ENCODE results near the gene VWCE. TPM values are rescaled to one million over a fixed set of nuclear protein-coding genes. Genes with fewer than 3 reads are reported as not detected.

The VWCE gene, protein sequence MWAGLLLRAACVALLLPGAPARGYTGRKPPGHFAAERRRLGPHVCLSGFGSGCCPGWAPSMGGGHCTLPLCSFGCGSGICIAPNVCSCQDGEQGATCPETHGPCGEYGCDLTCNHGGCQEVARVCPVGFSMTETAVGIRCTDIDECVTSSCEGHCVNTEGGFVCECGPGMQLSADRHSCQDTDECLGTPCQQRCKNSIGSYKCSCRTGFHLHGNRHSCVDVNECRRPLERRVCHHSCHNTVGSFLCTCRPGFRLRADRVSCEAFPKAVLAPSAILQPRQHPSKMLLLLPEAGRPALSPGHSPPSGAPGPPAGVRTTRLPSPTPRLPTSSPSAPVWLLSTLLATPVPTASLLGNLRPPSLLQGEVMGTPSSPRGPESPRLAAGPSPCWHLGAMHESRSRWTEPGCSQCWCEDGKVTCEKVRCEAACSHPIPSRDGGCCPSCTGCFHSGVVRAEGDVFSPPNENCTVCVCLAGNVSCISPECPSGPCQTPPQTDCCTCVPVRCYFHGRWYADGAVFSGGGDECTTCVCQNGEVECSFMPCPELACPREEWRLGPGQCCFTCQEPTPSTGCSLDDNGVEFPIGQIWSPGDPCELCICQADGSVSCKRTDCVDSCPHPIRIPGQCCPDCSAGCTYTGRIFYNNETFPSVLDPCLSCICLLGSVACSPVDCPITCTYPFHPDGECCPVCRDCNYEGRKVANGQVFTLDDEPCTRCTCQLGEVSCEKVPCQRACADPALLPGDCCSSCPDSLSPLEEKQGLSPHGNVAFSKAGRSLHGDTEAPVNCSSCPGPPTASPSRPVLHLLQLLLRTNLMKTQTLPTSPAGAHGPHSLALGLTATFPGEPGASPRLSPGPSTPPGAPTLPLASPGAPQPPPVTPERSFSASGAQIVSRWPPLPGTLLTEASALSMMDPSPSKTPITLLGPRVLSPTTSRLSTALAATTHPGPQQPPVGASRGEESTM
- total RNA-seq = 1.0 TPM

DNA sequence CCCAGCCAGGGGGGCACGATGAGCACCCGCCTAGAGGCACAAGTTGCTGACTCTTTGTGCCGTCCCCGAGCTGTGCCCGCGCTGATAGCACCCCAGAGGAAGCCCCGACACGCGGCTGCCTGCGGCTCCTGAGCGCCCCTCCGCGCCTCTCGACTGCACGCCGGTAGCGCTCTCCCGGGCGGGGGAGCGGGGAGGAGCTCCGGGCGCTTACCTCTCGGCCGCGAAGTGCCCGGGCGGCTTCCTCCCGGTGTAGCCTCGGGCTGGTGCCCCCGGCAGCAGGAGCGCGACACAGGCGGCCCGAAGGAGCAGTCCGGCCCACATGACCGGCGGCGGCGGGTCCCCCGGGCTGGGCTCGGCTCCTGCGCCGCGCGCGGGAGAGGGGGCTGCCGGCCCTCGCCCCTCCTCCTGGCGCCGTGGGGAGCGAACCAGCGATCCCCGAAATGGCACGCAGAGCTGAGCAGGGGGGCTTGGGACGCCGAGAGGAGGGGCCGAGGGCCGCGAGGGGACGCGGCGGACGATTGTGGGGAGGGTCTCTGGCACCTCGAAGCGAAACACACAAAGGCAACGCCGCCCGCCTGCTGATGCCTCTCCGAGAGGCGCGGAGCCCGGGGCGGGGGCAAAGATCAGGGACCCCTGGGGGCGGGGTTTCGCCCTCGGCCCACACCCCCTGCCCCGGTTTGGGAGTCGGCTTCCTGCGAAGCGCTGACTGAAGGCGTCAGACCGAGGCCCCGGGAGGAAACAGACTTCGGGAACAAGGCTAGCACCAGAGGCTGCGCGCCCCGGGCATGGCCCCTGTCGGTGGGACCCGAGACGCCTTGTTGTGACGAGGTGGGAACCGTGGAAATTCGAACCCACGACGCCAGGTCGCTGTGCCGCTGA, at the start of gene VWCE:
VWCE (minus strand) TSS at position 600 of the 879 bp plus-strand sequence; CDS start at position 321, 279 bp downstream.
- H3K27me3 ChIP-seq (ENCODE audit: control insufficient read depth in 3 of 3, insufficient read depth in 3 of 3, low read length in 3 of 3) = peaks cover 0 to 3% (median 3%) of the 10 kb centered on the region in 3 donors
- peak within 1 kb of the TSS; percentile 51 to 71 (median 53) for H3K9ac ChIP-seq (ENCODE audit: low read depth in 1 of 3, low read length in 3 of 3)
- H3K4me1 ChIP-seq (ENCODE audit: control insufficient read depth in 3 of 3, insufficient read depth in 3 of 3, low read length in 3 of 3) = peaks cover 28 to 38% (median 33%) of the 10 kb centered on the region in 3 donors
- H3K36me3 ChIP-seq (ENCODE audit: control insufficient read depth in 3 of 3, insufficient read depth in 3 of 3, low read length in 3 of 3) = peaks cover 15 to 21% (median 20%) of the 10 kb centered on the region in 3 donors
- peak within 1 kb of the TSS; percentile 65 to 73 (median 70) for H3K4me3 ChIP-seq (ENCODE audit: low read length in 3 of 3)
- no peak within 1 kb of the TSS for H3K27ac ChIP-seq (ENCODE audit: low read depth, low read length)
- no peaks in the 10 kb centered on the region for H3K9me3 ChIP-seq (ENCODE audit: control insufficient read depth in 3 of 3, low read length in 3 of 3)

DNA sequence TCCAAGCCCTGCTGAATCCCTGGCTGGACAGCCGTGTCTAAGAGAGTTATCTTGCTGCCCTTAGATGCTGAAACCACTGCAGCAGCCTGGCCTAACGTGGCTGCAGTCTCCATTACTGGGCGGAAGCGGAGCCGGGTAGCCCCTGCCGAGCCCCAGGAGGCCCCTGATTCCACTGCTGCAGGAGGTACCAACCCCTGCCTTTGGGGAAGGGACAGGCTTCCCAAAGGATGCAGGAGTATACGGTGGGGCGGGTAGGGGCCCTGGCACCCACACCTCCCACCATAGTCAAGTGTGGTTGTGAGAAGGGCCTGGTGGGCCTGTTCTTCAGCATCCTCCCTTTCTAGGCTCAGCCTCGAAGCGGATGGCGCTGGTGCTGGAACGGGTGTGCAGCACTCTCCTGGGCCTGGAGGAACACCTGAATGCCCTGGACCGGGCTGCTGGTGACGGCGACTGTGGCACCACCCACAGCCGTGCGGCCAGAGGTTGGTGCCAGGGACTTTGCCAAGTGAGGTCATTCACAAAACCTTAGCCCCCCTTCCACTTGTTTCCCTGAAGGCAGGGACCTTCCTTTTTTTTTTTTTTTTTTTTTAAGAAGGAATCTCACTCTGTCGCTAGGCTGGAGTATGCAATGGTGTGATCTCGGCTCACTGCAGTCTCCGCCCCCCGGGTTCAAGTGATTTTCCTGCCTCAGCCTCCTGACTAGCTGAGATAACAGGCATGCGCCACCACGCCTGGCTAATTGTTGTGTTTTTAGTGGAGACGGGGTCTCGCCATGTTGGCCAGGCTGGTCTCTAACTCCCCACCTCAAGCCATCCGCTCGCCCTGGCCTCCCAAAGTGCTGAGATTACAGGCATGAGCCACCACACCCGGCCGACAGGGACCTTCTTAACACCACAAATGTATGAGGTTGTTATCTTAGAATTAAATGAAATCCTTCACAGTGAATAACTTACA, 49.0 kb upstream of the VWCE start:
- Histone ChIP-seq H3K9me3 (ENCODE audit: control insufficient read depth in 3 of 3, low read length in 3 of 3) (no peaks in the 10 kb centered on the region), H3K4me3 (ENCODE audit: low read length in 3 of 3) (no peak overlapping the region), H3K36me3 (ENCODE audit: control insufficient read depth in 3 of 3, insufficient read depth in 3 of 3, low read length in 3 of 3) (peaks cover 19 to 49% (median 32%) of the 10 kb centered on the region in 3 donors)

GRCh38 chr11:61342207-61342803, 47.2 kb upstream of the VWCE start:
- H3K36me3 ChIP-seq (ENCODE audit: control insufficient read depth in 3 of 3, insufficient read depth in 3 of 3, low read length in 3 of 3) = peaks cover 15 to 36% (median 22%) of the 10 kb centered on the region in 3 donors

More for the DNA sequence above, 49.0 kb upstream of the VWCE start:
- Histone ChIP-seq H3K27ac (ENCODE audit: low read depth, low read length) (no peak overlapping the region), H3K4me1 (ENCODE audit: control insufficient read depth in 3 of 3, insufficient read depth in 3 of 3, low read length in 3 of 3) (peaks cover 0 to 2% (median 0%) of the 10 kb centered on the region in 3 donors), H3K27me3 (ENCODE audit: control insufficient read depth in 3 of 3, insufficient read depth in 3 of 3, low read length in 3 of 3) (no peaks in the 10 kb centered on the region), H3K9ac (ENCODE audit: low read depth in 1 of 3, low read length in 3 of 3) (no peak overlapping the region)

GRCh38 chr11:61341706-61342105, 46.6 kb upstream of the VWCE start:
- Histone ChIP-seq H3K9me3 (ENCODE audit: control insufficient read depth in 3 of 3, low read length in 3 of 3) (no peaks in the 10 kb centered on the region), H3K36me3 (ENCODE audit: control insufficient read depth in 3 of 3, insufficient read depth in 3 of 3, low read length in 3 of 3) (peaks cover 15 to 31% (median 22%) of the 10 kb centered on the region in 3 donors), H3K27me3 (ENCODE audit: control insufficient read depth in 3 of 3, insufficient read depth in 3 of 3, low read length in 3 of 3) (no peaks in the 10 kb centered on the region), H3K27ac (ENCODE audit: low read depth, low read length) (no peak overlapping the region), H3K4me3 (ENCODE audit: low read length in 3 of 3) (no peak overlapping the region), H3K9ac (ENCODE audit: low read depth in 1 of 3, low read length in 3 of 3) (no peak overlapping the region), H3K4me1 (ENCODE audit: control insufficient read depth in 3 of 3, insufficient read depth in 3 of 3, low read length in 3 of 3) (peaks cover 0 to 2% (median 0%) of the 10 kb centered on the region in 3 donors)

More at GRCh38 chr11:61342207-61342803, 47.2 kb upstream of the VWCE start:
- Histone ChIP-seq H3K9me3 (ENCODE audit: control insufficient read depth in 3 of 3, low read length in 3 of 3) (no peaks in the 10 kb centered on the region), H3K9ac (ENCODE audit: low read depth in 1 of 3, low read length in 3 of 3) (no peak overlapping the region), H3K27me3 (ENCODE audit: control insufficient read depth in 3 of 3, insufficient read depth in 3 of 3, low read length in 3 of 3) (no peaks in the 10 kb centered on the region), H3K4me1 (ENCODE audit: control insufficient read depth in 3 of 3, insufficient read depth in 3 of 3, low read length in 3 of 3) (no peaks in the 10 kb centered on the region), H3K27ac (ENCODE audit: low read depth, low read length) (no peak overlapping the region), H3K4me3 (ENCODE audit: low read length in 3 of 3) (no peak overlapping the region)

DNA sequence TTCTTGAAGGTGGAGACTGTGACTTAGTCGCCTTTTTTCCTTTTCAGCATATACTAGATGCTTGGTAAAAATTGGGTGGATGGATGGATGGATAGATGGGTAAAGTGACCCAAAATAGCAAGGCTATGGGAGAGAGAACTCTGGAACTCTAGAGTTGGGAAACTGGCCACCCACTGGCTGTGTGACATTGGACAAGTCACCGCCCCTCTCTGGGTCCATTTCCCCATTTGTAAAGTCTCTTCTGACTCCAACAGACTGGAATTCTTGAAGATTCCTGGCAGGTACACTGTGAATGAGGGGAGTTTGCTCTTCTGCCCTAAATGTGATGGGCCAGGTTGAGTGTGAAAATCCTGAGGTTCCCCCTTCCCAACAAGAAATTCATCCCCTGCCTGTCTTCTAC, 45.9 kb upstream of the VWCE start:
- peaks cover 15 to 27% (median 22%) of the 10 kb centered on the region in 3 donors for H3K36me3 ChIP-seq (ENCODE audit: control insufficient read depth in 3 of 3, insufficient read depth in 3 of 3, low read length in 3 of 3)
- H3K9ac ChIP-seq (ENCODE audit: low read depth in 1 of 3, low read length in 3 of 3) = no peak overlapping the region
- no peak overlapping the region for H3K27ac ChIP-seq (ENCODE audit: low read depth, low read length)
- H3K9me3 ChIP-seq (ENCODE audit: control insufficient read depth in 3 of 3, low read length in 3 of 3) = no peaks in the 10 kb centered on the region
- no peak overlapping the region for H3K4me3 ChIP-seq (ENCODE audit: low read length in 3 of 3)
- H3K4me1 ChIP-seq (ENCODE audit: control insufficient read depth in 3 of 3, insufficient read depth in 3 of 3, low read length in 3 of 3) = peaks cover 6 to 9% (median 7%) of the 10 kb centered on the region in 3 donors
- H3K27me3 ChIP-seq (ENCODE audit: control insufficient read depth in 3 of 3, insufficient read depth in 3 of 3, low read length in 3 of 3) = no peaks in the 10 kb centered on the region

DNA sequence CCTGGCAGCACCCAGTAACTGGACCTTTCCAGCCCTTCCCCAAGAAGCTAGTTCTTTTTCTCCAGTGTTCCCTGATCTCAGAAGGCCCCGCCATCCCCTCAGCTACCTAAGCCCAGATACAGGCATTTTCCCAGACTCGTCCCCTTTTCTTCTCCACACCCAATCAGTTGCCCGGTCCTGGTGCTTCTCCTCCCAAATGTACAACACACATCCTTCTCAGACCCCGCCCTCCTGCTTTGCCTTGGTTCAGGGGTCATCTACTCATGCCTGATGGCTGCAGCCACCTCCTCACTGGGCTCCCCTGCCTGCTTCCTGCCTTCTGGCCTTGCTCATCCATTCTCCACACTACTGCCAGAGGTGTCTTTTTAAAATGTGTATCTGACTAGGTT, 44.4 kb upstream of the VWCE start:
- Histone ChIP-seq H3K4me1 (ENCODE audit: control insufficient read depth in 3 of 3, insufficient read depth in 3 of 3, low read length in 3 of 3) (peaks cover 13 to 24% (median 17%) of the 10 kb centered on the region in 3 donors), H3K4me3 (ENCODE audit: low read length in 3 of 3) (no peak overlapping the region), H3K9me3 (ENCODE audit: control insufficient read depth in 3 of 3, low read length in 3 of 3) (no peaks in the 10 kb centered on the region), H3K36me3 (ENCODE audit: control insufficient read depth in 3 of 3, insufficient read depth in 3 of 3, low read length in 3 of 3) (peaks cover 15 to 27% (median 17%) of the 10 kb centered on the region in 3 donors), H3K27me3 (ENCODE audit: control insufficient read depth in 3 of 3, insufficient read depth in 3 of 3, low read length in 3 of 3) (no peaks in the 10 kb centered on the region), H3K27ac (ENCODE audit: low read depth, low read length) (no peak overlapping the region), H3K9ac (ENCODE audit: low read depth in 1 of 3, low read length in 3 of 3) (no peak overlapping the region)

- Histone ChIP-seq H3K27me3 (ENCODE audit: control insufficient read depth in 3 of 3, insufficient read depth in 3 of 3, low read length in 3 of 3) (no peaks in the 10 kb centered on the region), H3K9me3 (ENCODE audit: control insufficient read depth in 3 of 3, low read length in 3 of 3) (no peaks in the 10 kb centered on the region), H3K27ac (ENCODE audit: low read depth, low read length) (no peak overlapping the region), H3K9ac (ENCODE audit: low read depth in 1 of 3, low read length in 3 of 3) (peak overlapping the region in 1 of 3 donors; percentile 8), H3K4me3 (ENCODE audit: low read length in 3 of 3) (no peak overlapping the region), H3K4me1 (ENCODE audit: control insufficient read depth in 3 of 3, insufficient read depth in 3 of 3, low read length in 3 of 3) (peaks cover 18 to 29% (median 19%) of the 10 kb centered on the region in 3 donors), H3K36me3 (ENCODE audit: control insufficient read depth in 3 of 3, insufficient read depth in 3 of 3, low read length in 3 of 3) (peaks cover 15 to 27% (median 17%) of the 10 kb centered on the region in 3 donors)
These were observed 43.8 kb upstream of the VWCE start for GRCh38 chr11:61338783-61339489.
